Endothelial cell of umbilical vein (primary cell): ENCODE results near the gene HNMT. TPM values are rescaled to one million over a fixed set of nuclear protein-coding genes. Genes with fewer than 3 reads are reported as not detected.
A peak's percentile ranks its signal among the peaks of the same experiment; 100 is the strongest.

Experiments
- BruUV-seq: library from RNA; stranded (reverse); fragments of 400-500 nt; replicated peaks from 2 replicates; lab custom pipeline; 2021; lab: Mats Ljungman, UMichigan
- CTCF ChIA-PET: fragments of 300-600, 350-600 bp; sonication (Branson Sonifier 250); formaldehyde crosslinking; loops from one replicate; lab custom pipeline; 2021; ENCODE audit warnings: antibody characterized with exemption, inconsistent platforms; lab: Charles Lee
- POLR2A ChIA-PET: fragments of 300-600, 350-600 bp; sonication (Branson Sonifier 250); formaldehyde crosslinking; loops from one replicate; lab custom pipeline; 2021; ENCODE audit warnings: antibody characterized with exemption, inconsistent platforms; lab: Charles Lee
- DNase-seq: peaks from one replicate; pipeline ENCODE4 v3.0.0-alpha.2; 2011; ENCODE audit warnings: low read depth, low spot score
- FAIRE-seq: peaks from 2 replicates; lab custom pipeline; 2011; peaks lifted over from hg19 to GRCh38; lab: Jason Lieb, UNC
- H2AFZ ChIP-seq: 2 replicates; pipeline ENCODE4 v1.6.0; 2012; ENCODE audit warnings: low read depth, low read length, control low read depth, inconsistent platforms
- H3K27ac ChIP-seq: 2 replicates; pipeline ENCODE4 v1.5.1; 2011; ENCODE audit warnings: low read depth, mild to moderate bottlenecking, control low read depth, low read length, moderate library complexity; ENCODE audit not compliant: insufficient read depth
- H3K27me3 ChIP-seq, 2 experiments: 2 replicates each; pipeline versions ENCODE4 v1.6.0 to v1.6.1; 2011; ENCODE audit warnings: low read length in 2 of 2, mixed read lengths in 1 of 2; ENCODE audit not compliant: control insufficient read depth in 2 of 2, insufficient read depth in 2 of 2
- H3K36me3 ChIP-seq, 2 experiments: 2 replicates in 1 of 2; 3 replicates in 1 of 2; pipeline ENCODE4 v1.5.1; 2011; ENCODE audit warnings: low read length in 2 of 2, mild to moderate bottlenecking in 1 of 2, moderate library complexity in 1 of 2; ENCODE audit not compliant: control insufficient read depth in 2 of 2, insufficient read depth in 2 of 2; ENCODE audit errors: extremely low read depth in 1 of 2
- H3K4me1 ChIP-seq: 3 replicates; pipeline ENCODE4 v1.5.1; 2011; ENCODE audit warnings: mild to moderate bottlenecking, low read length; ENCODE audit not compliant: control insufficient read depth, insufficient read depth; ENCODE audit errors: extremely low read depth
- H3K4me2 ChIP-seq: 2 replicates; pipeline ENCODE4 v1.6.1; 2011; ENCODE audit warnings: low read length, control low read depth, mixed read lengths; ENCODE audit not compliant: insufficient read depth
- H3K4me3 ChIP-seq, 3 experiments: fragments of 200-600 bp in 1 of 3; sonication (generic), shearing (Covaris generic) in 1 of 3; replicated peaks in 1 of 3; 2 replicates each; pipeline ENCODE4 v1.5.1; 2011 to 2016; ENCODE audit warnings: control low read depth in 3 of 3, low read length in 3 of 3, mild to moderate bottlenecking in 2 of 3, inconsistent platforms in 1 of 3, low read depth in 1 of 3, moderate library complexity in 1 of 3; ENCODE audit not compliant: insufficient read depth in 1 of 3
- H3K79me2 ChIP-seq: 2 replicates; pipeline ENCODE4 v1.6.0; 2012; ENCODE audit warnings: low read length, inconsistent platforms; ENCODE audit not compliant: control insufficient read depth, insufficient read depth
- H3K9ac ChIP-seq: replicated peaks from 2 replicates; pipeline ENCODE3; 2011; ENCODE audit warnings: low read length, control low read depth; ENCODE audit not compliant: insufficient read depth; ENCODE audit errors: extremely low read depth
- H3K9me1 ChIP-seq: replicated peaks from 3 replicates; pipeline ENCODE4 v1.6.0; 2011; ENCODE audit warnings: mild to moderate bottlenecking, low read length; ENCODE audit not compliant: control insufficient read depth, insufficient read depth; ENCODE audit errors: extremely low read depth
- H3K9me3 ChIP-seq: replicated peaks from 2 replicates; pipeline ENCODE4 v1.5.1; 2012; ENCODE audit warnings: low read length, inconsistent platforms; ENCODE audit not compliant: control insufficient read depth, insufficient read depth
- H4K20me1 ChIP-seq: replicated peaks from 2 replicates; pipeline ENCODE3; 2011; ENCODE audit warnings: mild to moderate bottlenecking, low read length; ENCODE audit not compliant: control insufficient read depth, insufficient read depth; ENCODE audit errors: extremely low read depth
- FOS ChIP-seq: IDR thresholded peaks from 2 replicates; pipeline ENCODE4 v1.6.1; 2011; ENCODE audit warnings: mild to moderate bottlenecking, low read length, moderate library complexity, borderline replicate concordance; ENCODE audit not compliant: insufficient read depth
- GATA2 ChIP-seq: IDR thresholded peaks from 2 replicates; pipeline ENCODE4 v1.7.0; 2011; ENCODE audit warnings: low read depth, mild to moderate bottlenecking, moderate library complexity, mixed read lengths, low read length; ENCODE audit not compliant: insufficient read length, insufficient read depth
- JUN ChIP-seq: IDR thresholded peaks from 2 replicates; pipeline ENCODE4 v1.6.1; 2011; ENCODE audit warnings: borderline replicate concordance, low read depth; ENCODE audit not compliant: insufficient read length, insufficient read depth
- MYC ChIP-seq: IDR thresholded peaks from one replicate; pipeline ENCODE4 v1.6.1; 2011; ENCODE audit warnings: mild to moderate bottlenecking, low read depth, low read length
- POLR2A ChIP-seq: IDR thresholded peaks from 2 replicates; pipeline ENCODE4 v1.6.1; 2012; ENCODE audit warnings: low read depth, mild to moderate bottlenecking, control low read depth, low read length
- POLR2AphosphoS5 ChIP-seq: IDR thresholded peaks from 2 replicates; pipeline ENCODE4 v1.6.1; 2012; ENCODE audit warnings: low read depth, mild to moderate bottlenecking, control low read depth, low read length, moderate library complexity; ENCODE audit not compliant: insufficient read depth
- dilution Hi-C: fragments of 300-500 bp; cut with MboI; formaldehyde crosslinking; loops from one replicate; pipeline ENCODE4 v1.15.0; 2019; ENCODE audit warnings: low sequenced_read_pairs; ENCODE audit not compliant: extremely low pct_ligation_motif_present
- intact Hi-C: fragments of 100-400 bp; cut with micrococcal nuclease; formaldehyde crosslinking; loops from one replicate; pipeline ENCODE4 v1.10.0; 2022
- polyA plus RNA-seq, 4 experiments: library from polyadenylated mRNA; depleted of rRNA in 3 of 4; stranded (reverse) in 3 of 4; unstranded in 1 of 4; fragments of >200 nt; gene quantifications; 2 replicates each; pipeline versions ENCODE4 v1.2.1 to v1.2.3, GENCODE V29; 2011 to 2012; ENCODE audit warnings: missing spikeins in 1 of 4
- total RNA-seq: library from RNA; stranded (reverse); gene quantifications from 2 replicates; pipeline ENCODE4 v1.2.3, GENCODE V29; 2021

HNMT gene
- total and polyA plus RNA-seq, 2 donors (not counting 3 experiments of a cell fraction or from before 2014, with no cell fraction given), result 8.6 to 16.9 TPM

DNA sequence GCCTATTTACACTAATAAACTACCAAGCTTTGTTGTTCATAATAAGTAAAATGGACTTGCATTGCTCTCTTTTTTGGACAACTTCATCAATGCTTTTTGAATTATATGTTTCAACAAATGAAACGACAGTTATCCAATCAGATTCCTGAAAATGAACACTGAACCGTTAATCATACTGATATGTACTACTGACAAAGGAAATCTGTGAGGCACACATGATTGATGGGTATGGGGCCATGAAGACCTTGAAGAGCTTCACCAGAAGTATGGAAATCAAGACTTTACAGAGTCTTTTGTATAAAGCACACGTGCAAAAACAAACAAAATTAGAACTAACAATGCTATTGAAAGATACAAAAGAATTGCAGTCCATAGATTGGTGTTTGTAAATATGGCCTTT is 51.2 kb downstream of the HNMT start:
- no peak overlapping the region for H3K9ac ChIP-seq
- ChIA-PET CTCF (no interaction called here), POLR2A (no interaction called here)
- no peak for DNase-seq
- H2AFZ ChIP-seq, result no peak overlapping the region
- no TSS peak for BruUV-seq
- H3K4me1 ChIP-seq, result no peaks in the 10 kb centered on the region
- H4K20me1 ChIP-seq, result no peaks in the 10 kb centered on the region
- no peak for TF ChIP-seq GATA2
- TF ChIP-seq JUN, result no peak
- dilution Hi-C loops, result no loop called here
- H3K4me2 ChIP-seq, result no peak overlapping the region
- H3K27ac ChIP-seq, result no peak overlapping the region
- no peaks in the 10 kb centered on the region for H3K9me1 ChIP-seq
- H3K27me3 ChIP-seq, result no peaks in the 10 kb centered on the region
- no peaks in the 10 kb centered on the region for H3K9me3 ChIP-seq
- no peaks in the 10 kb centered on the region for H3K79me2 ChIP-seq
- intact Hi-C loops, result no loop called here
- H3K4me3 ChIP-seq, result no peak overlapping the region
- H3K36me3 ChIP-seq, result no peaks in the 10 kb centered on the region
- FAIRE-seq, result peak; percentile 44

DNA sequence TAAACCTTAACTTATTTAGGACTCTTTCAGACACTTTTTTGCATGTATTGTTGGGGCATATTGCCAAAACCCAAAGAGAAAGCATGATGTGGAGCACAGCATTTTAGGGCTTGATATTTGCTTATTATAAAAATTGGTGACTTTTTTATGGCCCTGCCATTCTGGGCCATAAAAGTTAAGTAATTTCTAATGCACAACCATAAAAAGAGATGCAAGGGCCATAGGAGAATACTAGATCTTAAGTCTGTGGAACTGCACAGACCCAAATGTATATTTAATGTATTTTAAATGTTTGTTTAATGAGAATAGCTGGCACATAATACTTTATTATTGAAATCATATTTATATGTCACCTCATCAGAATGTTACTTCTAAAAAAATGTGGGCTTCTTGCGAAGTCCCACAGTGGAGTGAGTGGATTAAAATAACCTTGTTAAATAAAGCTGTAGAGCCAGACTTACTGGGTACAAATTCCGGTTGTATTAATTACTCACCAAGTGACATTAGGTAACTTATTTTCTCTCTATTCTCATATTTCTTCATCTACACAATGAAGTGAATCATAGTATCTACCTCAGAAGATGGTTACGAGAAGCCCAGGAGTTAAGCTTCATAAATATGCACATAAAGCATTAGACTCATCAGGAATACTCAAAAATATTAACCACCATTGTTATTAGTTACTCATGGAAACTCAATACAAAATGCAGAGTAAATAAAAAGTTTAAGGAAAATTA is 52.2 kb downstream of the HNMT start:
- dilution Hi-C loops (no loop called here), intact Hi-C loops (no loop called here)
- no peaks in the 10 kb centered on the region for H3K27me3 ChIP-seq
- DNase-seq, result no peak
- ChIA-PET POLR2A (no interaction called here), CTCF (interaction anchor here (0.9 kb wide), 1 partner anchor 11 kb away, joined by 3 read pairs; no protein-coding TSS in a partner anchor)
- H2AFZ ChIP-seq, result no peak overlapping the region
- H3K79me2 ChIP-seq, result no peaks in the 10 kb centered on the region
- TF ChIP-seq POLR2AphosphoS5 (no peak), MYC (no peak), GATA2 (no peak), FOS (no peak), POLR2A (no peak), JUN (no peak)
- no peak overlapping the region for H3K4me2 ChIP-seq
- H3K4me1 ChIP-seq, result no peaks in the 10 kb centered on the region
- no peak for FAIRE-seq
- no peaks in the 10 kb centered on the region for H3K9me1 ChIP-seq
- no TSS peak for BruUV-seq
- no peaks in the 10 kb centered on the region for H3K9me3 ChIP-seq
- H3K27ac ChIP-seq, result no peak overlapping the region
- H3K9ac ChIP-seq, result no peak overlapping the region
- no peaks in the 10 kb centered on the region for H3K36me3 ChIP-seq
- no peak overlapping the region for H3K4me3 ChIP-seq
- no peaks in the 10 kb centered on the region for H4K20me1 ChIP-seq
